B cell (primary cell): ENCODE results near the gene KLHL24. TPM values are rescaled to one million over a fixed set of nuclear protein-coding genes. Genes with fewer than 3 reads are reported as not detected.

Source experiments
- ATAC-seq: fragments of 200-7000 bp; cut with Tn5 transposase; one replicate; pipeline ENCODE4 v1.10.0; 2021; ENCODE audit warnings: low read depth, mild to moderate bottlenecking, moderate number of reproducible peaks, moderate library complexity
- CTCF ChIA-PET: fragments of 350-600 bp; sonication (Branson Sonifier 250); formaldehyde crosslinking; loops from one replicate; lab custom pipeline; 2021; ENCODE audit warnings: antibody characterized with exemption, inconsistent platforms; lab: Charles Lee
- POLR2A ChIA-PET: fragments of 350-600 bp; sonication (Branson Sonifier 250); formaldehyde crosslinking; loops from one replicate; lab custom pipeline; 2021; ENCODE audit warnings: antibody characterized with exemption; lab: Charles Lee
- DNase-seq: peaks from one replicate; pipeline ENCODE4 v3.0.0; 2013
- H2AFZ ChIP-seq: 2 replicates; pipeline ENCODE4 v1.6.1; 2012; ENCODE audit warnings: mild to moderate bottlenecking, low read depth, low read length; ENCODE audit not compliant: insufficient read depth, poor library complexity, severe bottlenecking
- H3K27ac ChIP-seq, 2 donors: 1 replicate in 1 of 2; 2 replicates in 1 of 2; pipeline ENCODE4 v1.5.1; 2012 to 2013; ENCODE audit warnings: low read length in 2 of 2, mild to moderate bottlenecking in 2 of 2, moderate library complexity in 1 of 2
- H3K27me3 ChIP-seq, 4 experiments: fragments of 200-600 bp in 1 of 4; sonication (generic) in 1 of 4; replicated peaks in 1 of 4; 1 replicate in 2 of 4; 2 replicates in 2 of 4; pipeline versions ENCODE4 v1.6.1 to v1.7.0; 2013 to 2016; ENCODE audit warnings: low read length in 3 of 4, mild to moderate bottlenecking in 2 of 4, mixed read lengths in 1 of 4, moderate library complexity in 1 of 4; ENCODE audit not compliant: insufficient read depth in 4 of 4, control insufficient read depth in 3 of 4; ENCODE audit errors: control extremely low read depth in 1 of 4
- H3K36me3 ChIP-seq, 2 experiments: replicated peaks in 1 of 2; 1 replicate in 1 of 2; 2 replicates in 1 of 2; pipeline versions ENCODE4 v1.6.1 to v1.7.1; 2013; ENCODE audit warnings: low read length in 1 of 2; ENCODE audit not compliant: insufficient read depth in 2 of 2, control insufficient read depth in 1 of 2; ENCODE audit errors: control extremely low read depth in 1 of 2, extremely low read depth in 1 of 2
- H3K4me1 ChIP-seq, 2 donors: fragments of 200-600 bp in 1 of 2; sonication (generic) in 1 of 2; 1 replicate in 1 of 2; 2 replicates in 1 of 2; pipeline versions ENCODE4 v1.5.1 to v1.6.1; 2013 to 2017; ENCODE audit warnings: low read length in 2 of 2; ENCODE audit not compliant: control insufficient read depth in 2 of 2, insufficient read depth in 2 of 2
- H3K4me2 ChIP-seq: replicated peaks from 2 replicates; pipeline ENCODE3; 2012; ENCODE audit warnings: mild to moderate bottlenecking, low read depth, low read length; ENCODE audit not compliant: poor library complexity, severe bottlenecking
- H3K4me3 ChIP-seq, 5 experiments: fragments of 200-600 bp in 1 of 5; sonication (generic) in 1 of 5; 1 replicate in 3 of 5; 2 replicates in 2 of 5; pipeline versions ENCODE4 v1.5.1 to v1.7.0; 2011 to 2016; ENCODE audit warnings: low read length in 4 of 5, mild to moderate bottlenecking in 4 of 5, low read depth in 2 of 5, control low read depth in 1 of 5, moderate library complexity in 1 of 5; ENCODE audit not compliant: insufficient read depth in 1 of 5; ENCODE audit errors: control extremely low read depth in 1 of 5, extremely low read depth in 1 of 5
- H3K79me2 ChIP-seq: fragments of 200-600 bp; sonication (generic); one replicate; pipeline ENCODE4 v1.6.0; 2016; ENCODE audit warnings: low read length; ENCODE audit not compliant: control insufficient read depth, insufficient read depth
- H3K9ac ChIP-seq: fragments of 200-600 bp; sonication (generic); 2 replicates; pipeline ENCODE4 v1.6.1; 2017; ENCODE audit warnings: mild to moderate bottlenecking, low read length, moderate library complexity
- H3K9me3 ChIP-seq, 3 donors: one replicate each; pipeline versions ENCODE4 v1.6.1 to v1.7.1; 2013; ENCODE audit warnings: low read length in 2 of 3; ENCODE audit not compliant: control insufficient read depth in 2 of 3, insufficient read depth in 1 of 3; ENCODE audit errors: control extremely low read depth in 1 of 3
- H4K20me1 ChIP-seq: 2 replicates; pipeline ENCODE4 v1.6.0; 2012; ENCODE audit warnings: mild to moderate bottlenecking, low read length; ENCODE audit not compliant: insufficient read depth, control insufficient read depth, poor library complexity, severe bottlenecking
- H3K27ac Mint-ChIP-seq: one replicate; pipeline ENCODE4 v1.8.0; 2021; ENCODE audit warnings: mixed read lengths
- H3K27me3 Mint-ChIP-seq: one replicate; pipeline ENCODE4 v1.8.0; 2021; ENCODE audit warnings: mixed read lengths
- H3K4me1 Mint-ChIP-seq: one replicate; pipeline ENCODE4 v1.8.0; 2021; ENCODE audit warnings: mixed read lengths
- H3K4me3 Mint-ChIP-seq: one replicate; pipeline ENCODE4 v1.8.0; 2021; ENCODE audit warnings: mixed read lengths
- H3K9me3 Mint-ChIP-seq: one replicate; pipeline ENCODE4 v1.8.0; 2022; ENCODE audit warnings: mixed read lengths; ENCODE audit not compliant: insufficient read depth
- CTCF ChIP-seq: fragments of 200-600 bp; IDR thresholded peaks from one replicate; pipeline ENCODE4 v1.8.0; 2022; ENCODE audit warnings: antibody characterized with exemption, mild to moderate bottlenecking
- EZH2 ChIP-seq: IDR thresholded peaks from 2 replicates; pipeline ENCODE4 v1.6.1; 2012; ENCODE audit warnings: borderline replicate concordance, low read depth, mild to moderate bottlenecking, moderate library complexity, low read length; ENCODE audit not compliant: insufficient read depth, poor library complexity, severe bottlenecking
- WGBS: methylation state at CpG from one replicate; pipeline ENCODE4 v1.1.5; 2013; ENCODE audit warnings: missing lambda C conversion rate; ENCODE audit not compliant: insufficient coverage; 5-methylcytosine and 5-hydroxymethylcytosine counted together
- intact Hi-C: fragments of 100-400 bp; cut with micrococcal nuclease; formaldehyde crosslinking; loops from one replicate; pipeline ENCODE4 v1.10.0; 2022
- polyA plus RNA-seq: library from polyadenylated mRNA; depleted of rRNA; stranded (reverse); fragments of >200 nt; gene quantifications from 2 replicates; pipeline ENCODE4 v1.2.3, GENCODE V29; 2012
- total RNA-seq, 2 donors: library from RNA; stranded (reverse); fragments of 120-200 nt in 1 of 2; gene quantifications; 1 replicate in 1 of 2; 2 replicates in 1 of 2; pipeline versions ENCODE4 v1.2.3 to v1.2.4, GENCODE V29; 2013 to 2022

KLHL24 gene
- total and polyA plus RNA-seq, 2 donors (not counting 1 experiment from before 2014, with no cell fraction given): 37.4 to 134 TPM

DNA sequence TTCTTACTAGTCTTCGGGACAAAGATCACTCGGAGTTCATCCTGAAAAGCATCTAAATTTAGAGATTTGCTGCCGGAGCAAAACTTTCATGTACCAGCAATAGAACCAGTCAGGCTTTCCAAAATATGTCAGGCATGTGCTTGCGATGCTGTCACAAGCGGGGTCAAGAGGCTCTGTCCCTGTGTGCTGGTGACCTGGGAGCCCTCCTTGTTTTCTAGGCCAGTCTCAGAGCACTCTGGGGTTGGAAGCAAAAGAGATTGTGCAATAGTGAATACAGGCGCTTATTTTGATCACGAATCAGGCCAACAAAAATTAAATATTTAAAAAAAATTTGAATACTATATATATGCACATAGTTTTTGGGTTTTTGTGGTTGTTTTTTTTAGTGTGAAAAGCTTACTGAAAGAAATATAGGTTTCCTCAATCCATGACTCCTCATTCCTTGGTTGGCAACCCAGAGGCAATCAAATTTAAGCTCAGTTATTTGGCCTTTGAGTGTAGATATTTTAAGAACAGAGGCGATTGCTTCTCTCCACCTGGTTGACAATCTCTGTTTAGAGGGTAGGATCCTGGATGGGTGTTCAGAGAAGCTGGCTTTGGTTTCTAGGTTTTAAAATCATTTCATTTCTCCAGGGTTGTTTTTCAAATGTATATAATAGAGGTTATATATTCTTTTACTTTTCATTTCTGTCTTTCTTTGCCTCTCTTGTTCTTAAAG is 8.4 kb upstream of the KLHL24 start:
- H3K4me1 ChIP-seq: no peaks in the 10 kb centered on the region
- H3K9me3 ChIP-seq: no peaks in the 10 kb centered on the region
- no peak for DNase-seq
- H4K20me1 ChIP-seq: no peaks in the 10 kb centered on the region
- no peak overlapping the region for H3K9ac ChIP-seq
- no peak overlapping the region for H3K4me3 ChIP-seq
- ChIA-PET POLR2A (no interaction called here), CTCF (no interaction called here)
- H3K27ac Mint-ChIP-seq: no peak overlapping the region
- H3K27ac ChIP-seq: no peak overlapping the region
- no peaks in the 10 kb centered on the region for H3K4me1 Mint-ChIP-seq
- 98% methylated on average over 5 of the region's 8 CpGs for WGBS
- no peaks in the 10 kb centered on the region for H3K79me2 ChIP-seq
- no peaks in the 10 kb centered on the region for H3K9me3 Mint-ChIP-seq
- H3K4me3 Mint-ChIP-seq: no peak overlapping the region
- intact Hi-C loops: no loop called here
- TF ChIP-seq EZH2: no peak
- TF ChIP-seq CTCF: no peak
- no peak overlapping the region for H2AFZ ChIP-seq
- no peak for ATAC-seq
- peaks cover 7% of the 10 kb centered on the region for H3K27me3 Mint-ChIP-seq
- H3K4me2 ChIP-seq: no peak overlapping the region
- H3K27me3 ChIP-seq: peaks cover 0 to 4% (median 1%) of the 10 kb centered on the region in 4 experiments
- H3K36me3 ChIP-seq: no peaks in the 10 kb centered on the region

- H3K4me1 Mint-ChIP-seq: peaks cover 2% of the 10 kb centered on the region
Observed at GRCh38 chr3:183629546-183630301, 5.7 kb upstream of the KLHL24 start.

More at GRCh38 chr3:183629546-183630301, 5.7 kb upstream of the KLHL24 start:
- Histone ChIP-seq H3K27me3 (peaks cover 0 to 4% (median 1%) of the 10 kb centered on the region in 4 experiments), H3K4me1 (peaks cover 0 to 1% of the 10 kb centered on the region in 2 donors), H3K27ac (no peak overlapping the region), H3K36me3 (no peaks in the 10 kb centered on the region), H2AFZ (no peak overlapping the region), H3K9me3 (no peaks in the 10 kb centered on the region), H3K9ac (no peak overlapping the region), H3K4me2 (no peak overlapping the region), H4K20me1 (no peaks in the 10 kb centered on the region), H3K4me3 (no peak overlapping the region), H3K79me2 (no peaks in the 10 kb centered on the region)
- intact Hi-C loops: no loop called here
- Mint-ChIP-seq H3K4me3 (no peak overlapping the region), H3K9me3 (no peaks in the 10 kb centered on the region), H3K27me3 (peaks cover 7% of the 10 kb centered on the region), H3K27ac (no peak overlapping the region)
- ChIA-PET CTCF (no interaction called here), POLR2A (interaction anchor here (0.6 kb wide), 1 partner anchor 40 kb away, joined by 9 read pairs; no protein-coding TSS in a partner anchor)
- WGBS: 100% methylated on average over 2 of the region's 3 CpGs
- DNase-seq: no peak
- TF ChIP-seq EZH2: no peak
- no peak for TF ChIP-seq CTCF
- ATAC-seq: no peak
